ENCODE measurements around the gene MRPS6.

- TF ChIP-seq SIN3A (IDR thresholded peaks at IDR 0.05; ENCODE audit: low read depth), result no peak
- no peak for TF ChIP-seq POLR2A (IDR thresholded peaks at IDR 0.05; ENCODE audit: borderline replicate concordance, extremely low read depth, insufficient read depth, insufficient read length)
- TF ChIP-seq CTCF (IDR thresholded peaks at IDR 0.05 in 2 of 3, conservative IDR thresholded peaks at IDR 0.05 in 1 of 3; ENCODE audit: borderline replicate concordance in 1 of 3, insufficient read depth in 1 of 3, low read depth in 2 of 3, low read length in 2 of 3), result no peak
- TF ChIP-seq SP1 (IDR thresholded peaks at IDR 0.05; ENCODE audit: low read depth), result no peak
- TF ChIP-seq MAX (IDR thresholded peaks at IDR 0.05), result no peak
- TF ChIP-seq POLR2AphosphoS5 (IDR thresholded peaks at IDR 0.05; ENCODE audit: low read depth, low read length), result no peak
- no peak for TF ChIP-seq ZNF274 (IDR thresholded peaks at IDR 0.05; ENCODE audit: low read depth, low read length)
- TF ChIP-seq ATF3 (IDR thresholded peaks at IDR 0.05), result no peak
- TF ChIP-seq EZH2 (IDR thresholded peaks at IDR 0.05), result no peak
Observed at GRCh38 chr21:34131586-34131985, 58.2 kb downstream of the MRPS6 start.
